OCI-LY7 (cell line): Measurements from ENCODE around the gene HSPBAP1.

Experiments
- EZH2phosphoT487 ChIP-seq: fragments of 200-600 bp; sonication (generic); IDR thresholded peaks from 2 replicates; pipeline ENCODE4 v1.6.1; 2018; ENCODE audit warnings: low read depth, borderline replicate concordance, mild to moderate bottlenecking, mixed run types, antibody characterized with exemption, low read length, moderate library complexity, mixed read lengths
- TF ChIP-seq, protein P1 (sequence below): fragments of 200-600 bp; sonication (generic); conservative IDR thresholded peaks from 2 replicates; pipeline ENCODE4 v1.5.1; 2014; ENCODE audit warnings: mild to moderate bottlenecking, antibody characterized with exemption, low read length, moderate library complexity, mixed read lengths

- TF ChIP-seq, protein P1, sequence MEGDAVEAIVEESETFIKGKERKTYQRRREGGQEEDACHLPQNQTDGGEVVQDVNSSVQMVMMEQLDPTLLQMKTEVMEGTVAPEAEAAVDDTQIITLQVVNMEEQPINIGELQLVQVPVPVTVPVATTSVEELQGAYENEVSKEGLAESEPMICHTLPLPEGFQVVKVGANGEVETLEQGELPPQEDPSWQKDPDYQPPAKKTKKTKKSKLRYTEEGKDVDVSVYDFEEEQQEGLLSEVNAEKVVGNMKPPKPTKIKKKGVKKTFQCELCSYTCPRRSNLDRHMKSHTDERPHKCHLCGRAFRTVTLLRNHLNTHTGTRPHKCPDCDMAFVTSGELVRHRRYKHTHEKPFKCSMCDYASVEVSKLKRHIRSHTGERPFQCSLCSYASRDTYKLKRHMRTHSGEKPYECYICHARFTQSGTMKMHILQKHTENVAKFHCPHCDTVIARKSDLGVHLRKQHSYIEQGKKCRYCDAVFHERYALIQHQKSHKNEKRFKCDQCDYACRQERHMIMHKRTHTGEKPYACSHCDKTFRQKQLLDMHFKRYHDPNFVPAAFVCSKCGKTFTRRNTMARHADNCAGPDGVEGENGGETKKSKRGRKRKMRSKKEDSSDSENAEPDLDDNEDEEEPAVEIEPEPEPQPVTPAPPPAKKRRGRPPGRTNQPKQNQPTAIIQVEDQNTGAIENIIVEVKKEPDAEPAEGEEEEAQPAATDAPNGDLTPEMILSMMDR: no peak
- no peak for TF ChIP-seq EZH2phosphoT487
Observed at GRCh38 chr3:122697952-122698620, 95.5 kb downstream of the HSPBAP1 start.
